Adrenal gland (tissue), 12 donors: Measurements from ENCODE around the gene SPINT2. TPM values are rescaled to one million over a fixed set of nuclear protein-coding genes. Genes with fewer than 3 reads are reported as not detected.
"Not testable (repeated sequence)": the region's sequence is repeated elsewhere in the genome, so short reads cannot be mapped to it uniquely, and the experiment has no call there.

Experiments
- DNase-seq, 7 donors: peaks; one replicate each; pipeline ENCODE4 v3.0.0-alpha.2; 2019 to 2020
- H3K27ac ChIP-seq, 5 donors: fragments of 200-600 bp; sonication (generic) in 4 of 5; 1 replicate in 3 of 5; 2 replicates in 2 of 5; pipeline versions ENCODE4 v1.5.1 to v1.8.0; 2016 to 2020; ENCODE audit warnings: mild to moderate bottlenecking in 1 of 5
- H3K27me3 ChIP-seq: fragments of 200-600 bp; 2 replicates; pipeline ENCODE4 v1.8.0; 2021
- H3K36me3 ChIP-seq, 2 donors: fragments of 200-600 bp; replicated peaks in 1 of 2; 1 replicate in 1 of 2; 2 replicates in 1 of 2; pipeline versions ENCODE4 v1.5.1 to v1.8.0; 2018 to 2022
- H3K4me1 ChIP-seq, 2 donors: fragments of 200-600 bp; replicated peaks in 1 of 2; 1 replicate in 1 of 2; 2 replicates in 1 of 2; pipeline versions ENCODE4 v1.5.1 to v1.8.0; 2018 to 2021
- H3K4me3 ChIP-seq, 4 donors: fragments of 200-600 bp; sonication (generic) in 3 of 4; one replicate each; pipeline ENCODE4 v1.5.1; 2016 to 2018
- H3K9me3 ChIP-seq, 3 donors: fragments of 200-600 bp; sonication (generic) in 1 of 3; replicated peaks in 1 of 3; 1 replicate in 2 of 3; 2 replicates in 1 of 3; pipeline versions ENCODE4 v1.5.1 to v1.8.0; 2016 to 2021
- POLR2A ChIP-seq, 2 donors: fragments of 450-650 bp; IDR thresholded peaks; one replicate each; pipeline ENCODE4 v1.6.1; 2017; ENCODE audit warnings: antibody characterized with exemption in 2 of 2, mild to moderate bottlenecking in 2 of 2, moderate library complexity in 1 of 2
- WGBS, 4 donors: extraction: QIAGEN DNeasy Blood & Tissue Kit in 2 of 4; methylation state at CpG; one replicate each; pipeline versions ENCODE4 v1.1.5 to v1.1.7; 2013 to 2017; 5-methylcytosine and 5-hydroxymethylcytosine counted together
- intact Hi-C, 2 donors: fragments of 100-400 bp; cut with DNase I; formaldehyde crosslinking; loops; one replicate each; pipeline versions ENCODE4 v1.14.1 to v1.15.0; 2022 to 2023
- polyA plus RNA-seq, 3 donors: library from polyadenylated mRNA; stranded (reverse); fragments of 200-250 nt in 2 of 3; fragments of 350-450 nt in 1 of 3; fragmentation: Illumina TruSeq in 1 of 3; extraction: RNeasy Lipid Tissue Mini Kit (QIAGEN cat#74804) in 1 of 3; gene quantifications; one replicate each; pipeline ENCODE4 v1.2.3, GENCODE V29; 2013 to 2014
- total RNA-seq, 9 donors: library from RNA; depleted of rRNA in 4 of 9; stranded (reverse); fragments of >200 nt in 4 of 9; fragments of 120-200 nt in 1 of 9; fragmentation: NEBNext Ultra II Directional in 1 of 9; extraction: Animal tissue kit (Norgen Biotek cat#: 25700) in 1 of 9; gene quantifications; one replicate each; pipeline versions ENCODE4 v1.1.0 to v1.2.4, GENCODE V29; 2013 to 2023
- TF ChIP-seq, protein P1 (sequence below), 6 experiments: fragments of 450-650 bp in 4 of 6; fragments of 200-600 bp in 2 of 6; sonication (generic) in 1 of 6; IDR thresholded peaks; 1 replicate in 5 of 6; 2 replicates in 1 of 6; pipeline versions ENCODE4 v1.5.1 to v1.8.0; 2016 to 2021; ENCODE audit warnings: antibody characterized with exemption in 6 of 6, mild to moderate bottlenecking in 2 of 6, moderate library complexity in 1 of 6
- donor health status: healthy with polysubstance abuse.
- donor health status: Bipolar disorder and iron deficiency.
- donor health status: DM: yes; HTN: yes; CAD: no.
- donor health status: DM: no; HTN: no; CAD: no.
- donor health status: DM: no; HTN: no; CAD: no.
- donor health status: DM: yes; HTN: yes; CAD: no.

The SPINT2 gene
- total and polyA plus RNA-seq, 12 donors: 33.4 to 233 (median 68.8) TPM

DNA sequence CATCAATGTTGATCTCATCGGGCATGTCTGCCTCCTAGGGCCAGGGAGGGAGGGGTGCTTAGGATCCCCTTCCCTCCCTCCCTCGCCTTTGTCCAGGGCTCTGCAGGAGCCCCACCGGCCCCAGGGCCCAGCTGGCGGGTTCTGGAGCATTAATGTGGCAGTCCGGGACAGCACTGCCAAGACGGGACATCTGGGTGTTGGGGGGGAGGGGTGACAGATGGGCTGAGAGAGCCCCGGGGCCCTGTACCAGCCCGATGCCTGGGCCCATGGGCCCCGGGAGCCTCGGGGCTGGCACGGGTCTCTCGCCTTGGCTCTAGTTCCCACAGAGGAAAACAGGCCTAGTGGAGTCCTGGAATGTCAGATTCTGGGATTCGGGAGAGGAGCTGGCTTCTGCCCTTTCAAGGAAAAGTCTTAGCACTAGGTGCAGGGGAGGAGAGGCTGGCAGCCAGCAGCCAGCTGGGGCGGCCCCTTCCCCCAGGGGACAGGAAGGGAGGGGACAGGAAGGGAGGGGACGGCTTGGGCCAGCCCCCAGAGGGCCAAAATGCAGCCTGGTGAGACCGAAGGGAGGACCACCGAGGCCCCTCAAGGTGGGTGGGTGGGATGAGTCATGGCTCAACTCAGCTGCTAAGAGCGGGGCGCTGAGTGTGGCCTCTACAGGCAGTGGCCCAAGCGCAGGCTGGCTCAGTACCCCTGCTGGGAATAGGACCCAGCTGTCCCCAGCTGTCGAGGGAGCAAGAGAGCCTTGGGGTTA lies 11.3 kb upstream of the SPINT2 start:
- intact Hi-C loops: loop anchor here in 1 of 2 donors (5.0 kb wide), 1 partner anchor 74 kb away; no protein-coding TSS in a partner anchor
- Histone ChIP-seq H3K36me3 (no peaks in the 10 kb centered on the region), H3K27ac (peak overlapping the region; percentile 46 to 91 (median 74)), H3K27me3 (no peaks in the 10 kb centered on the region), H3K9me3 (no peaks in the 10 kb centered on the region), H3K4me1 (peaks cover 57 to 73% of the 10 kb centered on the region in 2 donors), H3K4me3 (peak overlapping the region in 1 of 4 donors; percentile 35)
- peak in 1 of 2 donors; percentile 19 for TF ChIP-seq POLR2A (IDR thresholded peaks at IDR 0.05)
- TF ChIP-seq, protein P1, sequence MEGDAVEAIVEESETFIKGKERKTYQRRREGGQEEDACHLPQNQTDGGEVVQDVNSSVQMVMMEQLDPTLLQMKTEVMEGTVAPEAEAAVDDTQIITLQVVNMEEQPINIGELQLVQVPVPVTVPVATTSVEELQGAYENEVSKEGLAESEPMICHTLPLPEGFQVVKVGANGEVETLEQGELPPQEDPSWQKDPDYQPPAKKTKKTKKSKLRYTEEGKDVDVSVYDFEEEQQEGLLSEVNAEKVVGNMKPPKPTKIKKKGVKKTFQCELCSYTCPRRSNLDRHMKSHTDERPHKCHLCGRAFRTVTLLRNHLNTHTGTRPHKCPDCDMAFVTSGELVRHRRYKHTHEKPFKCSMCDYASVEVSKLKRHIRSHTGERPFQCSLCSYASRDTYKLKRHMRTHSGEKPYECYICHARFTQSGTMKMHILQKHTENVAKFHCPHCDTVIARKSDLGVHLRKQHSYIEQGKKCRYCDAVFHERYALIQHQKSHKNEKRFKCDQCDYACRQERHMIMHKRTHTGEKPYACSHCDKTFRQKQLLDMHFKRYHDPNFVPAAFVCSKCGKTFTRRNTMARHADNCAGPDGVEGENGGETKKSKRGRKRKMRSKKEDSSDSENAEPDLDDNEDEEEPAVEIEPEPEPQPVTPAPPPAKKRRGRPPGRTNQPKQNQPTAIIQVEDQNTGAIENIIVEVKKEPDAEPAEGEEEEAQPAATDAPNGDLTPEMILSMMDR (IDR thresholded peaks at IDR 0.05): no peak
- WGBS, 4 donors: 27 to 40% (median 31%) methylated on average over 2 to 21 of the region's 21 CpGs
- peak in 6 of 7 donors; percentile 32 to 66 (median 46) for DNase-seq

DNA sequence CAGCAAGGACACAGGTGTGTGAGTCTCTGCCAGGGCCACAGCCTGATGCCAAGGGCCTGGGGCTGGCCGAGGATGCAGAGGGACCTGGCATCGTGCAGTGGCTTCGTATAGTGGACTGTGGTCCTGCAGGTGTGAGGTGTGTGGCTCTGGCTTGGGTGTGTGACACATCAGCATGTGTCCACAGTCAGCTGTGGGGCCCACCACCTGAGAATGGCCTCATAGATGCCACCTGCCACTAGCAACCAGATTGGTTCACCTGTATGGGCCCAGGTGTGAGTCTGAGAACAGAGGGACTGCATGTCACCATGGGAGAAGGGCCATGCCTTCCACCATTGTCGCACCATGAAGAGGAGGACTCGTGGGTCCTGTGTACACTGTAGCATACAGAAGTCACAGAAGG lies 10.6 kb upstream of the SPINT2 start:
- no peak for DNase-seq
- Histone ChIP-seq H3K4me1 (peaks cover 53 to 70% of the 10 kb centered on the region in 2 donors), H3K36me3 (no peaks in the 10 kb centered on the region), H3K4me3 (peak overlapping the region in 1 of 4 donors; percentile 35), H3K27me3 (no peaks in the 10 kb centered on the region), H3K27ac (peak overlapping the region; percentile 46 to 91 (median 74)), H3K9me3 (no peaks in the 10 kb centered on the region)
- intact Hi-C loops: loop anchor here in 1 of 2 donors (5.0 kb wide), 1 partner anchor 74 kb away; no protein-coding TSS in a partner anchor
- whole genome bisulfite sequencing, 4 donors: 71 to 100% (median 89%) methylated on average over 2 to 5 of the region's 5 CpGs
- no peak for TF ChIP-seq POLR2A (IDR thresholded peaks at IDR 0.05)

DNA sequence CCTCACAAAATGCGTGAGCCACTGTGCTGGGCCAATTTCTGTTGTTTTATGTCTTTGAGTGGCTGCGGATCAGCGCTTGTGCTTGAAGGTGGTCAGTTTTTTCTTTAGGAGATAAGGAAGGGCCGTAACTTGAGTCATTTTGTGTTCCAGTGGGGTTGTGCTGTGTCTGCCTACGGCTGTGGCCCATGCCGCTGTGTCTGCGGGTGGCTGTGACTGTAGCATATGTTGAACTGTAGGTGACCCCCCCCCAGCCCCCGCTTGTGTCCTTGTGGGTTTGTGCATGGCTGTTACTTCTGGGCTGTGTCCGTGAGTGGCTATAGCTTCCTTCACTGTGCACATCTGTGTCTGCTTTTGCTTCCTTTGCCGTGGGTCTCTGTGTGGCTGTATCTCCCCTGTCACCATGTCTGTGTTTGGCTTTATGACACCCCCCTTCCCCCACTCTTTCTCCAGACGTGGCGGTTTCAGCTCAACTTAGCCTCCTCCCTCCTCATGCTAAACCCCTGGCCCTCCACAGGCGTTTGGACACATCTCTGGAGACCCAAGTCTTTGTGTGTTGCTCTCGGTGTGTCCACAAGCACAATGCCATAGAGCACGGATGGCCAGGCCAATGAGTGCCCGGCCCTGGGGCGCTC lies 8.9 kb upstream of the SPINT2 start:
- TF ChIP-seq, protein P1 (IDR thresholded peaks at IDR 0.05): no peak
- TF ChIP-seq POLR2A (IDR thresholded peaks at IDR 0.05): peak in 1 of 2 donors; percentile 37
- peak overlapping the region in 3 of 4 donors; percentile 10 to 50 (median 44) for H3K4me3 ChIP-seq
- H3K27me3 ChIP-seq: no peaks in the 10 kb centered on the region
- intact Hi-C loops: no loop called here
- 16 to 33% (median 22%) methylated on average over 14 to 17 of the region's 17 CpGs for WGBS, 4 donors
- peaks cover 47 to 59% of the 10 kb centered on the region in 2 donors for H3K4me1 ChIP-seq
- no peaks in the 10 kb centered on the region for H3K9me3 ChIP-seq
- DNase-seq: peak in 6 of 7 donors; percentile 53 to 88 (median 70)
- H3K36me3 ChIP-seq: no peaks in the 10 kb centered on the region
- peak overlapping the region; percentile 18 to 87 (median 77) for H3K27ac ChIP-seq

GRCh38 chr19:38261942-38262341 lies 2.4 kb upstream of the SPINT2 start:
- H3K4me3 ChIP-seq, H3K27me3 ChIP-seq, intact Hi-C loops, H3K36me3 ChIP-seq, H3K9me3 ChIP-seq, H3K27ac ChIP-seq, DNase-seq: not testable (repeated sequence)
- peaks cover 11 to 18% of the 10 kb centered on the region in 2 donors for H3K4me1 ChIP-seq
- 88 to 94% (median 91%) methylated on average over 12 of the region's 12 CpGs for WGBS, 4 donors

- no peak overlapping the region for H3K27ac ChIP-seq
- WGBS, 4 donors: 91 to 96% (median 96%) methylated on average over 7 of the region's 7 CpGs
- peaks cover 11 to 26% of the 10 kb centered on the region in 2 donors for H3K4me1 ChIP-seq
- H3K9me3 ChIP-seq: no peaks in the 10 kb centered on the region
- H3K36me3 ChIP-seq: no peaks in the 10 kb centered on the region
- intact Hi-C loops: no loop called here
- no peak overlapping the region for H3K4me3 ChIP-seq
- TF ChIP-seq, protein P1 (IDR thresholded peaks at IDR 0.05): no peak
- no peak for TF ChIP-seq POLR2A (IDR thresholded peaks at IDR 0.05)
- no peak for DNase-seq
- no peaks in the 10 kb centered on the region for H3K27me3 ChIP-seq
Measured at GRCh38 chr19:38262585-38263268, 1.6 kb upstream of the SPINT2 start.
